NCI-H524 treated with DMSO at 0.1 percent for 48 hours (cell line): ENCODE results near the gene SERPINA6.
"Not testable (repeated sequence)": the region's sequence is repeated elsewhere in the genome, so short reads cannot be mapped to it uniquely, and the experiment has no call there.

Experiments used
- DNase-seq: peaks from one replicate; lab custom pipeline; 2025; lab: John Stamatoyannopoulos, UW

The SERPINA6 gene

GRCh38 chr14:94292526-94292871 lies 30.6 kb downstream of the SERPINA6 start:
- no peak for DNase-seq

GRCh38 chr14:94291906-94292525 lies 31.1 kb downstream of the SERPINA6 start:
- no peak for DNase-seq

- no peak for DNase-seq
These were observed 31.8 kb downstream of the SERPINA6 start for GRCh38 chr14:94291159-94291905.

GRCh38 chr14:94290197-94290596 lies 32.9 kb downstream of the SERPINA6 start:
- no peak for DNase-seq

GRCh38 chr14:94288610-94289465 lies 34.3 kb downstream of the SERPINA6 start:
- DNase-seq: no peak

- DNase-seq: no peak
These were observed 38.0 kb downstream of the SERPINA6 start for GRCh38 chr14:94285158-94285557.

- DNase-seq: no peak
These were observed 38.9 kb downstream of the SERPINA6 start for GRCh38 chr14:94284221-94284620.

GRCh38 chr14:94282991-94283723 lies 40.0 kb downstream of the SERPINA6 start:
- DNase-seq: no peak

GRCh38 chr14:94278731-94279130 lies 44.4 kb downstream of the SERPINA6 start:
- no peak for DNase-seq

- not testable (repeated sequence) for DNase-seq
These were observed 46.1 kb downstream of the SERPINA6 start for GRCh38 chr14:94276898-94277561.

- no peak for DNase-seq
These were observed 54.0 kb downstream of the SERPINA6 start for GRCh38 chr14:94269156-94269555.

- DNase-seq: not testable (repeated sequence)
These were observed 54.6 kb downstream of the SERPINA6 start for GRCh38 chr14:94268582-94268981.

GRCh38 chr14:94267352-94267751 lies 55.8 kb downstream of the SERPINA6 start:
- no peak for DNase-seq

GRCh38 chr14:94264195-94264594 lies 58.9 kb downstream of the SERPINA6 start:
- not testable (repeated sequence) for DNase-seq
